ENCODE results near the gene SLC44A5.
"Not testable (repeated sequence)": the region's sequence is repeated elsewhere in the genome, so short reads cannot be mapped to it uniquely, and the experiment has no call there.

The SLC44A5 gene

DNA sequence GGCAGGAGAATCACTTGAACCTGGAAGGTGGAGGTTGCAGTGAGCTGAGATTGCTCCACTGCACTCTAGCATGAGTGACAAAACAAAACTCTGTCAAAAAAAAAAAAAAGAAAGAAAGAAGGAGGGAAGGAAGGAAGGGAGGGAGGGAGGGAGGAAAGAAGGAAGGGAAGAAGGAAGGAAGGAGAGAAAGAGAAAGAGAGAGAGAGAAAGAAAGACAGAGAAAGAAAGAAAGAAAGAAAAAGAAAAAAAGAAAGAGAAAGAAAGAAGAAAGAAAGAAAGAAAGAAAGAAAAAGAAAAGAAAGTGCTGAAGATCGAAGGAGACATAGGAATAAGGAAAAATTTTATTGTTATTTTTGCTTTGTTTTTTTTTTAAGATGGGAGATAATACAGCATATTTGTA is 166.7 kb downstream of the SLC44A5 start:
- no peak for DNase-seq

DNA sequence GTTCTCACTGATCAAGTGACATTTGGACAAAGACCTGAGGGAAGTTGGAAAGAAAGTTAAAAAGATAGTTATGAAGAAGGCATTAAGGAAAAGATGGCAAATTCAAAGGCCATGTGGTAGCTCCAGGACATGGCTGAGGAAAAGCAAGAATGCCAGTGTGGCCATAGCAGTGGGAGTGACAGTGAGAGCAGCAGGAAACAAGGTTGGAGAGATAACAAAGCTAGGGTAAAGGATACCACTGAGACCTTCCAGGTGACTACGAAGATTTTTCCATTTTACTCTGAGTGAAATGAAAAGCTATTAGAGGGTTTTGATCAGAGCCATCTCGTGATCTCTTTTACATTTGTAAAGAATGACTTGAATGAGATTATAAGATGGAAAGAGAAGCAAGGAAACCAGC is 170.6 kb downstream of the SLC44A5 start:
- no peak for DNase-seq

DNA sequence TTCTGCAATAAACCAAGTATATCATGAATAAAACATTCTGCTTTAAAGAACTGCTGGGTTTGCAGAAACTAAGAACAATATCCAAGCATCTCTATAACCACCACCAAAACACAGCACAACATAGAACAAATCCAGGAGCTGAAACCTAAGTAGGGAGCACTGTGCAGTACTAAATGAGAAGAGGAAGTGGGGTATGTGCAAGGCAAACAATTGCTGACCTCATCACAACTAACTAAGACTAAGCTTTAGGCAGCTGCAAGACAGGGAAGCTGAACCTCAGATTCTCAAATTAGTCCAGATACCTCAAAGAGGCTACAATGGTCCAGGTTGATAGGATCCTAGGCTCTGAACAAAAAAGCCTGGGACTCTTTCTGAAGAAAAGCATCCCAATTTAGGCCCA is 172.6 kb downstream of the SLC44A5 start:
- no peak for DNase-seq

- no peak for DNase-seq
Observed at GRCh38 chr1:75431843-75432242, 179.1 kb downstream of the SLC44A5 start.

DNA sequence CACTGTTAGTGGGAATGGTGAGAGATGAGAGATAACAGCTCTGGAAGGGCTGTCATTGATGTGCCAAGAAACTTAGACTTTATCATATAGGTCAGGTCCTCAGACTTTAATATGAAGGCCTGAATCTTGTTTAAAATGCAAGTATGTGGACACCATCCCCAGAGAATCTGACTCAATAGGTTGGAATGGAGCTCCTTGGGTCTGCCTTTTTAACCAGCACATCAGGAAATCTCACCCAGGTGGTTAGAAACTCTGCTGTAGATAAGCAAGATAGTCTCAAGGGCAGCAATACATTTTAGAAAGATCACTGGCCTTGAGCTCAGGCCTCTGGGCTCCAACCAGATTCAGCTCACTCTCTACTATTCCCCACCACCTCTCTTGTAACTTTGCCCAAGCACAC is 180.4 kb downstream of the SLC44A5 start:
- no peak for DNase-seq

GRCh38 chr1:75426688-75427087 is 184.2 kb downstream of the SLC44A5 start:
- no peak for DNase-seq

DNA sequence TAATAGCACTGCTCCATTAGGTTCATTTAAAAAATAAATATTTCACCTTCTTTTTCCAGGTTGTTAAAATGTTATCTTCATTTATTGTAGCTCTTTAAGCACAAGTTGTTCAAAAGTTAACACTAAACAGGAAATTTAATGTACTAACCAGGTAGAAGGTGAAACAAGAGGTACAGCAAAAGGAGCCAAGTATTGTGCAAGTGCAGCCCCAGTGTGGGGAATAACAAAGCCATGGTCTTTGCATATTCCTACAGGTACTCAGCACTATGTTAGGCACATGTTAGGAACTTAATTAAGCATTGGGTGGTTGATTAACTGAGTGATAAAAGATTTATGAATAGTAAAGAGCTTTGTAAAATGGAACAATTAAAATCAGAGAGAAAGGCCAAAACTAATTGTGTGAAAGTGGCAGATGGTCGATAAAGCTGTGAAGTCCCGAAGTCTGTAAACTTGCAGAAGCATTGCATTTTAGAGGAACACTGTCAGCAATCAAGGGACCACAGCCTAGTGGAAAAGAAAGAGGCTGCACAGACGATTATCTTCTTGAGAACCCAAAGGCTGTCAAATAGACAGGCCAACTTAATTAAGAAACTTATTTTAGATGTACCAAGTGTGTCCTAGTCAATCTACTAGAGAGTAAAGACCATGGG is 185.8 kb downstream of the SLC44A5 start:
- DNase-seq, result no peak

DNA sequence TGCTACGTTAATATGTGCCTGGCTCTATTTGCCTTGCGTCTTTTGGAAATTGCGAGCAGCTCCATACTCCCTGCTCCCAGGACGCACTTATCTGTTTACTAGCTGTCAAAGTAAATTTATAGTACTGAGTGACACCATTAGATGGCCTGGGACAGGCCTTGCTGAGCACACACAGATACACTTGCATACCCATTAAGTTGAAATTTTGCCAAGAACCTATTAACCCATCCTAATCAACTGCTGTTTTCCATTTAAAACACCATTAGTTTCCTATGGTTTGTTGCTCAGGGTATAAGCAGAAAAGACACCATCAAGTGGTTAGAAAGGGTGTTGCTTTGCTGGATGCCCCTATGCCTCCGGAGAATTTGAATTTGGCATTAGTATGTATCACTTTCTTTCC is 187.3 kb downstream of the SLC44A5 start:
- no peak for DNase-seq

- DNase-seq, result no peak
Observed at GRCh38 chr1:75423136-75423535, 187.8 kb downstream of the SLC44A5 start.

DNA sequence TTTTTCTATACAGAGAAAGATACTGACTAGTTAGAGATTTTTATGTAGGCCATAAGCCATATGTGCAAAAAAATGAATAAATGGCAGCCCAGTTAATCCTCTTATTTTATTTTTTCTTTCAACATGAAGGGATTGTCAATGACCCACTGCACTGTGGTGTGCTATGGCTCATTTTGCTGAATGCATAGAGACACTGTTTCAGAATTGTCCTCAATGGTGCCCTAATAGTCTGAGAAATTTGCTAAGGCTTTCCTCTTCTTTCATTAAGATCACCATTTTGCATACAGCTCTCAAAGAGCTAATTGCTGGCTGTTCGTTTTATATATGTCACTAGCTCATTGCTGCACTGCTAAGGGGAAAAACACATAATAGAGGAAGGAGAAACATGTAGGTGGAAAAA is 189.5 kb downstream of the SLC44A5 start:
- DNase-seq, result no peak

DNA sequence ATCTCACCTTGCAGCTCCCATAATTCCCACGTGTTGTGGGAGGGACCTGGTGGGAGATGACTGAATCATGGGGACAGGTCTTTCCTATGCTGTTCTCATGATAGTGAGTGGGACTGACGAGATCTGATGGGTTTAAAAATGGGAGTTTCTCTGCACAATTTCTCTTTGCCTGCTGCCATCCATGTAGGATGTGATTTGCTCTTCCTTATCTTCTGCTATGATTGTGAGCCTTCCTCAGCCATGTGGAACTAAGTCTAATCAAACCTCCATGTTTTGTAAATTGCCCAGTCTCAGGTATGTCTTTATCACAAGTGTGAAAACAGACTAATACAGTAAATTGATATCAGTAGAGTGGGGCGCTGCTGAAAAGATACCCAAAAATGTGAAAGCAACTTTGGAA is 195.7 kb downstream of the SLC44A5 start:
- DNase-seq, result no peak

DNA sequence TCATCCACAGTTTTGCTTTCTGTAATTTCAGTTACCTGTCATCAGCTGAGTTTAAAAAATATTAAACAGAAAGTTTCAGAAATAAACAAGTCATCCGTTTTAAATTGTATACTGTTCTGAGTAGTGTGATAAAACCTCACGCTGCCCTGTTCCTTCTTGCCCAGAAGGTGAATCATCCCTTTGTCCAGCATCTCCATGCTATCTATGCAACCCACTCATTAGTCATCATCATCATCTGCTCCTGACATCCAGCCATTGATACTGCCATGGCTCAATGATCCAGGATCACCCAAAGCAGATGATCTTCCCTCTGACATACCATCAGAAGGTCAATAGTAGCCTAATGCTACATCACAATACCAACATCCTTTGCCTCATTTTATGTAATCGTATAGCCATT is 198.3 kb downstream of the SLC44A5 start:
- DNase-seq, result no peak

DNA sequence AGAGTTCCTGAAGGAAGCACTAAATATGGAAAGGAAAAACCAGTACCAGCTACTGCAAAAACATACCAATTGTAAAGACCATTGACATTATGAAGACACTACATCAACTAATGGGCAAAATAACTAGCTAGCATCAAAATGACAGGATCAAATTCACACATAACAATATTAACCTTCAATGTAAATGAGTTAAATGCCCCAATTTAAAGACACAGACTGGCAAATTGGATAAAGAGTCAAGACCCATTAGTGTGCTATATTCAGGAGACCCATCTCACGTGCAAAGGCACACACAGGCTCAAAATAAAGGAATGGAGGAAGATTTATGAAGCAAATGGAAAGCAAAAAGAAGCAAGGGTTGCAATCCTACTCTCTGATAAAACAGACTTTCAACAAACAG is 206.2 kb downstream of the SLC44A5 start:
- DNase-seq, result not testable (repeated sequence)

GRCh38 chr1:75403147-75403646 is 207.7 kb downstream of the SLC44A5 start:
- not testable (repeated sequence) for DNase-seq

DNA sequence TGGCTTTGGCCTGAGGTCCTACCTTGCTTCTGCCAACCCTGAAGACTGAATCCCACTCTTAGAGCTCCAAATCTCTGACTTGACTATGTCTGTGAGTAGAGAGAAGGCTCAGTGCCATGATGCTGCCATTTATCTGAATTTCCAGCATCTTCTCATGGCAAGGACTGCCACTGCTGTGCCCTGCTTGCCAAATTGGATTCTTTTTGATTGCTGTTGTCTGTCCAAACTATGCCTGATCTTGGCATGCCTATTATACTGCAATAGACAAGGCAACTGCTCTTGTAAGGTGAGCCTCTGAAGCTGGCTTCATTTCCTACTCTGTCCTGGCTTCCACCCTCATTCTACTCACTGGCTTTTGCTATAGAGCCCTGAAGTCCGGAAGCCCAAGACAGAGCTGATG is 210.2 kb downstream of the SLC44A5 start:
- DNase-seq, result no peak

GRCh38 chr1:75396745-75397144 is 214.2 kb downstream of the SLC44A5 start:
- DNase-seq, result no peak

DNA sequence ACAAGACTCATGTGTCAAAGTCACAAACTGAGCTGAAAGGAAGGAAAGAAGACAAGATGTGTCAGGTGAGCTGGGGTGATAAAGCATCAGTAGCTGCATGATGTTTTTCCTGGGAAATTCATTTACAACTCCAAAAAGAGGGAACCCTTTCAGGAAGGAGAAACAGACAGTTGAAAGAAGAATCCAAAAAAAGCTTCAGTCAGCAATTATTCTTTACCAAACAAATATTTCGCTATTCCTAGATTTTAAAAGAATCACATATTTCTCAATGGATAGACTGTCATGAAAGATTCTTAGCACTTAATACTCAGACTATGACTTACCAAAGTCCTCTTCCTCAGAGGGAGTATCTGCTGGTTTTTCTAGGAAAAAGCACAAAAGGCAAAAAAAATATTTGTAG is 214.7 kb downstream of the SLC44A5 start:
- no peak for DNase-seq

DNA sequence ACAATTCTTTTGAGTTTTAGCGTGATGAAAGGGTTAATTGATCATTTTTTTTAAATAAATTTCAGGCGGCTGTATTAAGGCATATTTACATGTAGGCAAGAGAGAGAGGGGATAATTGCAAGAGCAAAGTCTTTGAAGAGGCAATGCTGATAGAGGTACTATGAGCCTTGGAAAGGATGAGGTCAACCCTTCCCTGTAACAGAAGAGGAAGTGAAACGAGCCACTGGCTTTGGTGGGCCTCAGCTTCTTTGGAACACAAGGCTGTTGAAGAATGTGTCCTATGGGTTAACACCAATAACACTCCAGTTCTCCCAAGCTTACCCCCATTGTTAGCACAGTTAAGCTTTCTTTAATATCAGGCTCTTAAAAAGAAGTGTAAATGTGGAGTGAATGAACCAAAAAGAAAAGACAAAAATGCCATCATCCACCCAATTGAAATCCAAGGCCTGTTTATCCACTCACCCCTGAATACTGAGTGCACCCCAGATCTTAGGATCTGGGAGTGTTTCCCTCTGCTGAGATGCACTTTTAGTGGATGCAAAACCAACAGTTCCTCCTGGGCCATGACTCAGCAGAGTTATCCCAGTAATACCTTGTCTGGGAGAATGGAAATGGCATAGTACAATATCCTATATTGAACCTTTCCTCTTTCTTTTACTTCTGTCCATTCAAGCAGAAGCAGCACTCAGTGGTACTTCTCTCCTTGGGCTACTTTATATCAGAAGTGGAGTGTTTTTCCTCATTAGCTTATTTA is 216.4 kb downstream of the SLC44A5 start:
- DNase-seq, result no peak

DNA sequence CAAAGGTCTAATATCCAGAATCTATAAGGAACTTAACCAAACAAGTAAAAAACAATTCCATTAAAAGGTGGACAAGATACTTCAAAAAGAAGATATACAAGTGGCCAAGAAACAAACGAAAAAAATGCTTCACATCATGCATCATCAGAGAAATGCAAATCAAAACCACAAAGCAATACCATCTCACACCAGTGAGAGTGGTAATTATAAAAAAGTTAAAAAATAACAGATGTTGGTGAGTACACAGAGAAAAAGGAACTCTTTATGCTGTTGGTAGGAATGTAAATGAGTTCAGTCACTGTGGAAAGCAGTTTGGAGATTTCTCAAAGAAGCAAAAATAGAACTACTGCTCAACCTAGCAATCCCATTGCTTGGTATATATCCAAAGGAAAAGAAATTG is 218.6 kb downstream of the SLC44A5 start:
- no peak for DNase-seq

DNA sequence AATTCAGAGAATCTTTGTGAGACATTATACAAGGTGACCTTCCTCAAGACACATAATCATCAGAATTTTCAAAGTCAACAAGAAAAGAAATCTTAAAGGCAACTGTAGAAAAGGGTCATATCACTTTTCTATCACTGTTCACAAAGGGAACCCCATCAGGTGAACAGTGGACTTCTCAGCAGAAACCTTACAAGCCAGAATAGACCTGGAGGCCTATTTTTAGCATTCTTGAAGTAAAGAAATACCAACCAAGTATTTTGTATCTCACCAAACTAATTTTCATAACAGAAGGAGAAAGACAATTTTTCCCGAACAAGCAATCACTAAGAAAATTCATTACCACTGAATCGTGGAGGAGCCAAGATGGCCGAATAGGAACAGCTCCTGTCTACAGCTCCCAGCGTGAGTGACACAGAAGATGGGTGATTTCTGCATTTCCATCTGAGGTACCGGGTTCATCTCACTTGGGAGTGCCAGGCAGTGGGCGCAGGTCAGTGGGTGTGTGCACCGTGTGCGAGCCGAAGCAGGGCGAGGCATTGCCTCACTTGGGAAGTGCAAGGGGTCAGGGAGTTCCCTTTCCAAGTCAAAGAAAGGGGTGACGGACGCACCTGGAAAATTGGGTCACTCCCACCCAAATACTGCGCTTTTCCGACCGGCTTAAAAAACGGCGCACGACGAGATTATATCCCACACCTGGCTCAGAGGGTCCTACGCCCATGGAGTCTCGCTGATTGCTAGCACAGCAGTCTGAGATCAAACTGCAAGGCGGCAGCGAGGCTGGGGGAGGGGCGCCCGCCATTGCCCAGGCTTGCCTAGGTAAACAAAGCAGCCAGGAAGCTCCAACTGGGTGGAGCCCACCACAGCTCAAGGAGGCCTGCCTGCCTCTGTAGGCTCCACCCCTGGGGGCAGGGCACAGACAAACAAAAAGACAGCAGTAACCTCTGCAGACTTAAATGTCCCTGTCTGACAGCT is 235.2 kb downstream of the SLC44A5 start:
- DNase-seq, result peak; percentile 36 to 40

DNA sequence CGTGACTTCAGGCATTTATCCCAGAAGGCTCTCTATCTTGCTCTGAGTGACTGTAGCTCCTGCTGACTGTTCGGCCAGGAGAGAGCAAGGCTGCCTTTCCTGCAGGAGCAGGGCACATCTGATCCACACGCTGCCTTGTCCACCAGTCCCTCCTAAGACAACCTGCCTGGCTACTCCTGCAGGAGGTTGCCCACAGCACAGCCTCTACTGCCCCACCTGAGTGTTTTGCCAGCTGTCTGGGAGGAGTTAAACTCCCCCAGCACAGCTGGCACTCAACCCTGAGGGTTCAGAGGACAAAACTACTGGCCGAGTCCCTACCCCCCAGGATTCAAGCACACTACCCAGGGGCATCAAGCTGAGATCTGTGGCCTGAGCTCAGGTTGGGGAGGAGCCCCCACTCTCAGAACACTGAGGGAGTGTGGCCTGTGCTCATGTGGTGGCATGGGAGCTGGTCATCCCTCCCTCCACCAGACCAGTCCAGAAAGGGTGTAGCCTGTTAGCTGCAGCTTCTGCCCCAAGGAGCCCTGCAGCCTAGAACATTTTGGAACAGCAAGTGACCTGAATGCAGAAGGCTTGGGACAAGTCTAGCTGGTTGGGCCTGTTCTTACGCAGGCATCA is 237.3 kb downstream of the SLC44A5 start:
- no peak for DNase-seq

DNA sequence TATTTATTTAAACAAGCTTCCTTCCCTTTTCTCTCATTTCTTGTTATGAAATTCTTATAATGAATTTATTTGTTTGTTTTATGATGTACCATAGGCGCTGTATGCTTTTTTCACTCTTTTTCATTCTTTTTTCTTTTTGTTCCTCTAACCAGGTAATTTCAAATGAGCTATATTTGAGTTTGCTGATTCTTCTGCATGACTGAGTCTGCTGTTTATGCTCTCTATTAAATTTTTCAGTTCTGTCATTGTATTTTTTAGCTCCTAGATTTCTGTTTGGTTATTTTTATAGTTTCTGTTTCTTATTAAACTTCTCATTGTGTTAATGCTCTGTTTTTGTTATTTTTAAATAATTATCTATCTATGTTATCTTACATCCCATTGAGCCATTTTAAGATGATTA is 244.3 kb downstream of the SLC44A5 start:
- no peak for DNase-seq

DNA sequence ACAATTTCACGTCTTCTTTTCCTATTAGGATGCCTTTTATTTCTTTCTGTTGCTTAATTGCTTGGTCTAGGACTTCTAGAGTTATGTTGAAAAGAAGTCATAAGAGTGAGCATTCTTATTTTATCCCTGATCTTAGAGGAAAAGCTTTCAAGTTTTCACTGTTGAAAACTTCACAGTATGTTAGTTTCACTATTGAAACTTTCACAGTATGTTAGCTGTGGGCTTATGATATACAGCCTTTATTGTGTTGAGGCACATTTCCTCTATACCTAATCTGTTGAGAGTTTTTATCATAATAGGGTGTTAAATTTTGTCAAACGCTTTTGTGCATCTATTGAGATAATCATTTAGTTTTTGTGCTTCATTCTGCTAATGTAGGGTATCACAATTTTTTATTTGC is 249.7 kb downstream of the SLC44A5 start:
- no peak for DNase-seq

Measured in NCI-H526 (cell line).